WTC11 (cell line): ENCODE measurements around the gene PRTFDC1.

Experiments
- CTCF ChIP-seq: fragments of 200-600 bp; IDR thresholded peaks from 2 replicates; pipeline ENCODE4 v1.8.0; 2022; ENCODE audit warnings: antibody characterized with exemption
- HMGXB4 ChIP-seq: sonication (generic); formaldehyde crosslinking; IDR thresholded peaks from 2 replicates; pipeline ENCODE4 v1.8.1; 2023; ENCODE audit warnings: mild to moderate bottlenecking, moderate library complexity, missing genetic modification reagents
- IRF2 ChIP-seq: sonication (generic); formaldehyde crosslinking; IDR thresholded peaks from 2 replicates; pipeline ENCODE4 v1.8.0; 2022; ENCODE audit warnings: low read depth, missing genetic modification reagents, borderline replicate concordance
- JAZF1 ChIP-seq: fragments of 250-450 bp; sonication (Bioruptor Pico); IDR thresholded peaks from 2 replicates; pipeline ENCODE4 v1.9.0; 2021; ENCODE audit warnings: moderate library complexity, mild to moderate bottlenecking, inconsistent platforms
- JUN ChIP-seq: sonication (generic); formaldehyde crosslinking; IDR thresholded peaks from 2 replicates; pipeline ENCODE4 v1.8.0; 2023; ENCODE audit warnings: mild to moderate bottlenecking, missing genetic modification reagents
- MAX ChIP-seq: sonication (generic); formaldehyde crosslinking; IDR thresholded peaks from 2 replicates; pipeline ENCODE4 v1.8.0; 2022; ENCODE audit warnings: mild to moderate bottlenecking, missing genetic modification reagents
- NFATC4 ChIP-seq: fragments of 250-450 bp; sonication (Bioruptor Pico); IDR thresholded peaks from 2 replicates; pipeline ENCODE4 v1.9.0; 2021; ENCODE audit warnings: mild to moderate bottlenecking
- NR3C1 ChIP-seq: sonication (generic); formaldehyde crosslinking; conservative IDR thresholded peaks from 2 replicates; pipeline ENCODE4 v1.8.1; 2023; ENCODE audit warnings: low read depth, mild to moderate bottlenecking, missing genetic modification reagents
- SP1 ChIP-seq: sonication (generic); formaldehyde crosslinking; conservative IDR thresholded peaks from 2 replicates; pipeline ENCODE4 v1.8.1; 2022; ENCODE audit warnings: missing genetic modification reagents
- STAT6 ChIP-seq: sonication (generic); formaldehyde crosslinking; conservative IDR thresholded peaks from 2 replicates; pipeline ENCODE4 v1.8.1; 2023; ENCODE audit warnings: mild to moderate bottlenecking, low read depth, missing genetic modification reagents, moderate library complexity
- ZMAT4 ChIP-seq: fragments of 250-450 bp; sonication (Bioruptor Pico); IDR thresholded peaks from 2 replicates; pipeline ENCODE4 v1.9.0; 2021; ENCODE audit warnings: mild to moderate bottlenecking
- ZNF232 ChIP-seq: sonication (generic); formaldehyde crosslinking; IDR thresholded peaks from 2 replicates; pipeline ENCODE4 v1.8.0; 2022; ENCODE audit warnings: mild to moderate bottlenecking, missing genetic modification reagents

GRCh38 chr10:24915304-24915703 is 37.1 kb downstream of the PRTFDC1 start:
- TF ChIP-seq IRF2 (CRISPR knock-in tag): no peak
- no peak for TF ChIP-seq JUN (CRISPR knock-in tag)
- TF ChIP-seq NR3C1: no peak
- TF ChIP-seq JAZF1: no peak
- no peak for TF ChIP-seq STAT6 (CRISPR knock-in tag)
- TF ChIP-seq MAX (CRISPR knock-in tag): no peak
- no peak for TF ChIP-seq ZMAT4 (CRISPR knock-in tag)
- TF ChIP-seq SP1 (CRISPR knock-in tag): no peak
- TF ChIP-seq CTCF: no peak
- no peak for TF ChIP-seq NFATC4 (CRISPR knock-in tag)
- no peak for TF ChIP-seq HMGXB4 (CRISPR knock-in tag)
- TF ChIP-seq ZNF232 (CRISPR knock-in tag): no peak
